Smooth muscle cell of bladder (primary cell): Measurements from ENCODE around the gene OR52N4. TPM values are rescaled to one million over a fixed set of nuclear protein-coding genes. Genes with fewer than 3 reads are reported as not detected.

ENCODE experiments used
- total RNA-seq: library from RNA; depleted of rRNA; stranded (reverse); fragments of >200 nt; gene quantifications from 2 replicates; pipeline ENCODE4 v1.2.3, GENCODE V29; 2014

The OR52N4 gene
- total RNA-seq, result not detected in 2 replicates

GRCh38 chr11:5753943-5754342 is at the start of gene OR52N4:
TSS of gene OR52N4 (plus strand) at chr11:5754243. CDS start at chr11:5754741, 498 bp downstream.

GRCh38 chr11:5736396-5736795 is 17.6 kb upstream of the OR52N4 start, which contains the start of gene OR56B1:
TSS of gene OR56B1 (plus strand) at chr11:5736448. CDS start at chr11:5736517, 69 bp downstream.

GRCh38 chr11:5783255-5783654 is 29.2 kb downstream of the OR52N4 start, which contains the start of gene OR52N5:
TSS of gene OR52N5 (minus strand) at chr11:5783355. CDS start at chr11:5778634, 4,721 bp downstream.

GRCh38 chr11:5791165-5791564 is 37.1 kb downstream of the OR52N4 start, which contains the start of gene OR52N1:
TSS of gene OR52N1 (minus strand) at chr11:5791265. CDS start at chr11:5788816, 2,449 bp downstream.

Other genes with a start within 250 kb of the OR52N4 start
- gene UBQLN3, start 244.3 kb upstream of the OR52N4 start, total RNA-seq, result under 0.01 and 0.14 TPM in 2 replicates
- gene UBQLNL, start 237.5 kb upstream of the OR52N4 start, total RNA-seq, result 0.14 and 0.18 TPM in 2 replicates
- 0.43 and 0.65 TPM in 2 replicates for gene OR52H1, start 205.7 kb upstream of the OR52N4 start, total RNA-seq
- gene OR52B6, start 173.4 kb upstream of the OR52N4 start, total RNA-seq, result not detected in 2 replicates
- gene TRIM6, start 157.6 kb upstream of the OR52N4 start, total RNA-seq, result 3.0 and 4.6 TPM in 2 replicates
- 8.7 and 11.4 TPM in 2 replicates for gene TRIM34, start 129.2 kb upstream of the OR52N4 start, total RNA-seq
- gene TRIM5, start 69.2 kb upstream of the OR52N4 start, total RNA-seq, result 38.5 and 43.5 TPM in 2 replicates
- gene TRIM22, start 64.5 kb upstream of the OR52N4 start, total RNA-seq, result 82.2 and 84.5 TPM in 2 replicates
- gene OR56B1, start 17.8 kb upstream of the OR52N4 start, total RNA-seq, result not detected in 2 replicates
- not detected in 2 replicates for gene OR52N5, start 29.1 kb downstream of the OR52N4 start, total RNA-seq
- gene OR52N1, start 37.0 kb downstream of the OR52N4 start, total RNA-seq, result not detected in 2 replicates
- gene OR52N2, start 54.7 kb downstream of the OR52N4 start, total RNA-seq, result not detected in 2 replicates
- not detected in 2 replicates for gene OR52E6, start 87.7 kb downstream of the OR52N4 start, total RNA-seq
- gene OR52E8, start 103.4 kb downstream of the OR52N4 start, total RNA-seq, result not detected in 2 replicates
- gene OR52E4, start 126.4 kb downstream of the OR52N4 start, total RNA-seq, result not detected in 2 replicates
- gene OR52E5, start 139.0 kb downstream of the OR52N4 start, total RNA-seq, result not detected in 2 replicates
- not detected in 2 replicates for gene OR56A3, start 188.0 kb downstream of the OR52N4 start, total RNA-seq
- gene OR56A5, start 214.3 kb downstream of the OR52N4 start, total RNA-seq, result not detected in 2 replicates
- gene OR52L1, start 232.7 kb downstream of the OR52N4 start, total RNA-seq, result not detected in 2 replicates